H9 (cell line): Measurements from ENCODE around the gene ABCD4. TPM values are rescaled to one million over a fixed set of nuclear protein-coding genes. Genes with fewer than 3 reads are reported as not detected.

Experiments
- DNase-seq: peaks from one replicate; pipeline ENCODE4 v3.0.0-alpha.2; 2017
- H2AFZ ChIP-seq: one replicate; pipeline ENCODE4 v1.6.1; 2013; ENCODE audit warnings: mild to moderate bottlenecking, low read length, control low read depth, moderate library complexity
- H2AK5ac ChIP-seq: 2 replicates; pipeline ENCODE4 v1.6.1; 2013; ENCODE audit warnings: low read length, control low read depth, mixed read lengths; ENCODE audit not compliant: insufficient read length
- H2BK120ac ChIP-seq: one replicate; pipeline ENCODE4 v1.6.1; 2013; ENCODE audit warnings: low read depth, mild to moderate bottlenecking, low read length, control low read depth, inconsistent platforms; ENCODE audit not compliant: poor library complexity, severe bottlenecking
- H2BK12ac ChIP-seq: 2 replicates; pipeline ENCODE4 v1.6.1; 2013; ENCODE audit warnings: low read length, control low read depth, mixed read lengths, low read depth; ENCODE audit not compliant: insufficient read length
- H2BK15ac ChIP-seq: 2 replicates; pipeline ENCODE4 v1.6.1; 2013; ENCODE audit warnings: low read depth, low read length, control low read depth
- H2BK20ac ChIP-seq: one replicate; pipeline ENCODE4 v1.6.1; 2013; ENCODE audit warnings: low read depth, mild to moderate bottlenecking, low read length, control low read depth, inconsistent platforms; ENCODE audit not compliant: poor library complexity, severe bottlenecking
- H2BK5ac ChIP-seq: 2 replicates; pipeline ENCODE4 v1.6.1; 2013; ENCODE audit warnings: low read length, control low read depth, mixed read lengths; ENCODE audit not compliant: insufficient read length
- H3K14ac ChIP-seq: 2 replicates; pipeline ENCODE4 v1.6.1; 2013; ENCODE audit warnings: low read length, control low read depth; ENCODE audit not compliant: insufficient read depth
- H3K18ac ChIP-seq: 2 replicates; pipeline ENCODE4 v1.6.1; 2013; ENCODE audit warnings: low read depth, mild to moderate bottlenecking, mixed read lengths, low read length, control low read depth; ENCODE audit not compliant: insufficient read length
- H3K23ac ChIP-seq: 2 replicates; pipeline ENCODE4 v1.6.1; 2013; ENCODE audit warnings: low read length, control low read depth, mixed read lengths, low read depth; ENCODE audit not compliant: insufficient read length
- H3K23me2 ChIP-seq: 2 replicates; pipeline ENCODE4 v1.6.1; 2013; ENCODE audit warnings: low read depth, mild to moderate bottlenecking, mixed read lengths, low read length, control low read depth; ENCODE audit not compliant: insufficient read length, poor library complexity, severe bottlenecking
- H3K27ac ChIP-seq: 2 replicates; pipeline ENCODE4 v1.5.1; 2013; ENCODE audit warnings: low read length, control low read depth, mixed read lengths, low read depth; ENCODE audit not compliant: insufficient read length
- H3K27me3 ChIP-seq: 2 replicates; pipeline ENCODE4 v1.6.1; 2013; ENCODE audit warnings: low read length, control low read depth, inconsistent platforms; ENCODE audit not compliant: insufficient read depth
- H3K4ac ChIP-seq: 2 replicates; pipeline ENCODE4 v1.6.1; 2013; ENCODE audit warnings: low read depth, mild to moderate bottlenecking, control low read depth, inconsistent platforms, low read length, moderate library complexity
- H3K4me1 ChIP-seq: 2 replicates; pipeline ENCODE4 v1.6.1; 2013; ENCODE audit warnings: low read length, control low read depth, inconsistent platforms; ENCODE audit not compliant: insufficient read depth
- H3K4me2 ChIP-seq: 2 replicates; pipeline ENCODE4 v1.6.1; 2013; ENCODE audit warnings: low read length, control low read depth, mixed read lengths; ENCODE audit not compliant: insufficient read length, insufficient read depth
- H3K56ac ChIP-seq: 2 replicates; pipeline ENCODE4 v1.6.1; 2013; ENCODE audit warnings: low read depth, mild to moderate bottlenecking, mixed read lengths, low read length, control low read depth; ENCODE audit not compliant: insufficient read length
- H3K79me1 ChIP-seq: 2 replicates; pipeline ENCODE4 v1.6.1; 2013; ENCODE audit warnings: low read depth, mild to moderate bottlenecking, moderate library complexity, low read length, control low read depth, inconsistent platforms; ENCODE audit not compliant: insufficient read depth, poor library complexity, severe bottlenecking
- H3K79me2 ChIP-seq: 2 replicates; pipeline ENCODE4 v1.6.1; 2013; ENCODE audit warnings: low read length, control low read depth, inconsistent platforms; ENCODE audit not compliant: insufficient read depth
- H3K9ac ChIP-seq: 2 replicates; pipeline ENCODE4 v1.6.1; 2013; ENCODE audit warnings: low read length, control low read depth, mixed read lengths; ENCODE audit not compliant: insufficient read length; ENCODE audit errors: extremely low read depth
- H3K9me3 ChIP-seq: one replicate; pipeline ENCODE4 v1.6.1; 2013; ENCODE audit warnings: low read depth, low read length, inconsistent platforms; ENCODE audit not compliant: control insufficient read depth
- H3T11ph ChIP-seq: one replicate; pipeline ENCODE4 v1.6.1; 2013; ENCODE audit warnings: mild to moderate bottlenecking, low read length, control low read depth, inconsistent platforms
- H4K20me1 ChIP-seq: one replicate; pipeline ENCODE4 v1.6.1; 2013; ENCODE audit not compliant: control insufficient read depth, insufficient read length, insufficient read depth
- H4K5ac ChIP-seq: 2 replicates; pipeline ENCODE4 v1.6.1; 2013; ENCODE audit warnings: low read depth, mild to moderate bottlenecking, mixed read lengths, low read length, control low read depth; ENCODE audit not compliant: insufficient read length
- H4K8ac ChIP-seq: replicated peaks from 2 replicates; pipeline ENCODE4 v1.6.1; 2013; ENCODE audit warnings: low read length, control low read depth, mixed read lengths, low read depth; ENCODE audit not compliant: insufficient read length
- H4K91ac ChIP-seq: 2 replicates; pipeline ENCODE4 v1.6.1; 2013; ENCODE audit warnings: low read depth, mild to moderate bottlenecking, moderate library complexity, mixed read lengths, low read length, control low read depth; ENCODE audit not compliant: insufficient read length
- H3K27ac Mint-ChIP-seq, 3 experiments: 2 replicates in 2 of 3; 3 replicates in 1 of 3; pipeline ENCODE4 v1.8.0; 2020 to 2021; ENCODE audit warnings: mixed read lengths in 3 of 3, mild to moderate bottlenecking in 1 of 3, moderate library complexity in 1 of 3
- H3K27me3 Mint-ChIP-seq: 2 replicates; pipeline ENCODE4 v1.8.0; 2021; ENCODE audit warnings: low read depth, mild to moderate bottlenecking, moderate library complexity, mixed read lengths
- H3K36me3 Mint-ChIP-seq, 3 experiments: 2 replicates in 2 of 3; 3 replicates in 1 of 3; pipeline ENCODE4 v1.8.0; 2020 to 2021; ENCODE audit warnings: low read depth in 3 of 3, mixed read lengths in 3 of 3; ENCODE audit not compliant: insufficient read depth in 1 of 3
- H3K4me1 Mint-ChIP-seq, 2 experiments: 2 replicates each; pipeline ENCODE4 v1.8.0; 2020; ENCODE audit warnings: mixed read lengths in 2 of 2
- H3K4me3 Mint-ChIP-seq, 2 experiments: 2 replicates in 1 of 2; 3 replicates in 1 of 2; pipeline ENCODE4 v1.8.0; 2020 to 2021; ENCODE audit warnings: mild to moderate bottlenecking in 2 of 2, mixed read lengths in 2 of 2, moderate library complexity in 1 of 2
- H3K9me3 Mint-ChIP-seq, 2 experiments: 2 replicates in 1 of 2; 3 replicates in 1 of 2; pipeline ENCODE4 v1.8.0; 2020; ENCODE audit warnings: mild to moderate bottlenecking in 2 of 2, mixed read lengths in 2 of 2, moderate library complexity in 1 of 2
- CTCF ChIP-seq: fragments of 200-600 bp; sonication (generic); conservative IDR thresholded peaks from 3 replicates; pipeline ENCODE4 v1.8.0; 2021; ENCODE audit warnings: antibody characterized with exemption, mild to moderate bottlenecking
- WGBS: extraction: QIAGEN DNeasy Blood & Tissue Kit; methylation state at CpG from one replicate; pipeline ENCODE4 v1.1.7; 2013; ENCODE audit warnings: missing lambda C conversion rate, low lambda C conversion rate, mixed read lengths; ENCODE audit not compliant: insufficient read length; ENCODE audit errors: extremely low coverage; 5-methylcytosine and 5-hydroxymethylcytosine counted together
- total RNA-seq: library from RNA; stranded (reverse); gene quantifications from 2 replicates; pipeline ENCODE4 v1.2.1, GENCODE V29; 2021

Gene ABCD4
- total RNA-seq, 1 experiment from 2014 or later, result 80.9 TPM

GRCh38 chr14:74275241-74275841 lies 27.4 kb downstream of the ABCD4 start:
- no peak overlapping the region for H3K14ac ChIP-seq
- H4K8ac ChIP-seq, result no peak overlapping the region
- no peak overlapping the region for H3K23ac ChIP-seq
- Mint-ChIP-seq H3K4me3 (no peak overlapping the region), H3K4me1 (peaks cover 0 to 4% of the 10 kb centered on the region in 2 experiments; a peak in 1 of 4 replicates), H3K27ac (peak overlapping the region in 1 of 3 experiments; percentile 25; a peak in 1 of 7 replicates), H3K9me3 (peaks cover 0 to 7% of the 10 kb centered on the region in 2 experiments; a peak in 2 of 5 replicates), H3K27me3 (peaks cover 1% of the 10 kb centered on the region; the same call in 1 of the 2 replicates), H3K36me3 (no peaks in the 10 kb centered on the region; a peak in 3 of 7 replicates)
- H3K79me1 ChIP-seq, result no peaks in the 10 kb centered on the region
- no peak overlapping the region for H4K5ac ChIP-seq
- H3K27me3 ChIP-seq, result no peaks in the 10 kb centered on the region
- no peak overlapping the region for H3K9ac ChIP-seq
- H2AFZ ChIP-seq, result no peak overlapping the region
- H2BK5ac ChIP-seq, result no peak overlapping the region
- no peak overlapping the region for H3K4me2 ChIP-seq
- H2BK20ac ChIP-seq, result no peak overlapping the region
- no peak overlapping the region for H3K27ac ChIP-seq
- no peak overlapping the region for H2BK120ac ChIP-seq
- no peak overlapping the region for H3T11ph ChIP-seq
- H3K79me2 ChIP-seq, result no peaks in the 10 kb centered on the region
- H2AK5ac ChIP-seq, result no peak overlapping the region
- H4K91ac ChIP-seq, result no peak overlapping the region
- no CpG with 5 or more reads among the region's 6 CpGs for WGBS
- H3K4me1 ChIP-seq, result no peaks in the 10 kb centered on the region
- no peak overlapping the region for H3K56ac ChIP-seq
- H3K18ac ChIP-seq, result no peak overlapping the region
- no peak for TF ChIP-seq CTCF
- DNase-seq, result no peak
- H3K23me2 ChIP-seq, result no peaks in the 10 kb centered on the region
- no peaks in the 10 kb centered on the region for H3K9me3 ChIP-seq
- H2BK15ac ChIP-seq, result no peak overlapping the region
- no peak overlapping the region for H2BK12ac ChIP-seq
- no peak overlapping the region for H3K4ac ChIP-seq
- H4K20me1 ChIP-seq, result no peaks in the 10 kb centered on the region
